Fibroblast of villous mesenchyme (primary cell): ENCODE data around the gene EMX2. TPM values are rescaled to one million over a fixed set of nuclear protein-coding genes. Genes with fewer than 3 reads are reported as not detected.

Experiments used
- DNase-seq: peaks from one replicate; pipeline ENCODE4 v3.0.0-alpha.2; 2010; ENCODE audit warnings: low read depth
- H3K4me3 ChIP-seq: 2 replicates; pipeline ENCODE4 v1.5.1; 2011; ENCODE audit warnings: low read depth, mild to moderate bottlenecking, low read length
- total RNA-seq: library from RNA; depleted of rRNA; stranded (reverse); fragments of >200 nt; gene quantifications from 2 replicates; pipeline ENCODE4 v1.2.3, GENCODE V29; 2012
- TF ChIP-seq, protein P1 (sequence below): IDR thresholded peaks from 2 replicates; pipeline ENCODE4 v1.5.1; 2012; ENCODE audit warnings: low read depth, mild to moderate bottlenecking, low read length; ENCODE audit not compliant: insufficient read depth

The EMX2 gene
- total RNA-seq, 1 donor = 10.8 TPM

DNA sequence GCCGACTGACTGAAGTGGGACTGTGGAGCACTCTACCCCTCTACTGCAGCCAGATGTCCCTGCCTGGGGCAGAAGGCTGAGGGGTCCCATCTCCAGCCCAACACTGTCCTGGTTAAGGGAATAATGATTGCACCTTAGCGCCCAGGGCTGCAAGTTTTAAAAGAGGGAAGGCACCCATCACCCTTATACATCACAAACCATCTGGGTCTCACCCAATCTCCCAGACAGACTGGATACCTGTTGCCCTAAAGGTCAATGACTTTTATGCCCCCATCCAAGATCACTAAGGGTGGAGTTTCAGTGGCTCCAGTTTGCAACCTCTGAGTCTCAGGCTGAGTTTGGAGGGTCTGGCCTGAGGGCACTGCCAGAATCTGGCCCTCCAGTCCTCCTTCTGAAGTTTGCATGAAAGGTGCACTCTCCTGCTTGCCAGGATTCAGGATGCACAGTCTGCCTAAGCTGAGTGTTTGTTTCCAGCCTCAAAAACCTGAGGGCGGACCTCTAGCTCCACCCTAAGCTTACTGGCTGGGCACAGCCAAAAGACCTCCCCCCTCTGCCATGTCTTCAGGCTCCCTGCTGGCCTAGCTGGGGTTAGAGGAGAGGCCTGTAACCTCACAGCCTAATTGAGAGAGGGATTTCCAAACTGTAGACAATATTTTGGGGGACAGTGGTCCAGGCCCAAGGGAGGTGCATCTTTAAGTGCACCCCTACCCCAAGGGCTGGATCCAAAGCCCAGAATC lies 2.5 kb upstream of the EMX2 start:
- no peak for DNase-seq

DNA sequence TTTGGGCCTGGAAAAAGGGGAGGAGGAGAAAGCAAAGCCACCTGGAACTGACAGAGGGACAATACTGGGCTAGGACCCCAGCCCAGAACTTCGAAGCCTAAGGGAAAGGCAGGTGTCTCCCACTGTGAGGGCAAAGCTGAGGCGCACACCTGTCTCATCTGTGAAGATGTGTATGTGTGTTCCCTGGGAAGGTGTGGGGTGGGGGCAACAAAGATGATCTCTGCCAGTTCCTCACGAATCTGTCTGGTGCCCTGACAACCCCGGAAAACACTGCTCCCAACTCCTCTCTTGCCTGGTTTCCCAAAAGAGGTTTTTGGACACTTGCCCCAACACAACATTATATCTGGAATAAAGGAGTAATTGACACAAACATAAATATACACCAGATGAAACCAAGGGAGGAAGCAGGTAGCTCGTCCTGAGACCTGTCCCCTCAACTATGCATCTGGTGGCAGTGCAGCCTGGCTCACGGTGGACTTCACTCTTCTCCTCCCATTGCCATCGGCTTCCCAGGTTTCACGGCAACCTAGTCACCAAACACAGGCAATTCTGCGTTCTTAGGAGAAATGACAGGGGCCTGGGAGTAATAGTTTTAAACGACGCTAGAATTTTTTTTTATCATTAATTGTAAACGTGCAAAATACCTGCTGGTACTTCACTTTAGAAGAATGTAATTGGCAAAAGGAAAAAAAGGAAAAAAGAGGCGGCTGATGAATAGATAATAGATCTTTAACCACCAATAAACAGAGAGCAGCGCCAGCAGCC lies 1.7 kb upstream of the EMX2 start:
- peak overlapping the region; percentile 66 for H3K4me3 ChIP-seq
- TF ChIP-seq, protein P1, sequence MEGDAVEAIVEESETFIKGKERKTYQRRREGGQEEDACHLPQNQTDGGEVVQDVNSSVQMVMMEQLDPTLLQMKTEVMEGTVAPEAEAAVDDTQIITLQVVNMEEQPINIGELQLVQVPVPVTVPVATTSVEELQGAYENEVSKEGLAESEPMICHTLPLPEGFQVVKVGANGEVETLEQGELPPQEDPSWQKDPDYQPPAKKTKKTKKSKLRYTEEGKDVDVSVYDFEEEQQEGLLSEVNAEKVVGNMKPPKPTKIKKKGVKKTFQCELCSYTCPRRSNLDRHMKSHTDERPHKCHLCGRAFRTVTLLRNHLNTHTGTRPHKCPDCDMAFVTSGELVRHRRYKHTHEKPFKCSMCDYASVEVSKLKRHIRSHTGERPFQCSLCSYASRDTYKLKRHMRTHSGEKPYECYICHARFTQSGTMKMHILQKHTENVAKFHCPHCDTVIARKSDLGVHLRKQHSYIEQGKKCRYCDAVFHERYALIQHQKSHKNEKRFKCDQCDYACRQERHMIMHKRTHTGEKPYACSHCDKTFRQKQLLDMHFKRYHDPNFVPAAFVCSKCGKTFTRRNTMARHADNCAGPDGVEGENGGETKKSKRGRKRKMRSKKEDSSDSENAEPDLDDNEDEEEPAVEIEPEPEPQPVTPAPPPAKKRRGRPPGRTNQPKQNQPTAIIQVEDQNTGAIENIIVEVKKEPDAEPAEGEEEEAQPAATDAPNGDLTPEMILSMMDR = no peak
- no peak for DNase-seq

More for the DNA sequence above, 2.5 kb upstream of the EMX2 start:
- H3K4me3 ChIP-seq = peak overlapping the region; percentile 66
- TF ChIP-seq, protein P1 = no peak

DNA sequence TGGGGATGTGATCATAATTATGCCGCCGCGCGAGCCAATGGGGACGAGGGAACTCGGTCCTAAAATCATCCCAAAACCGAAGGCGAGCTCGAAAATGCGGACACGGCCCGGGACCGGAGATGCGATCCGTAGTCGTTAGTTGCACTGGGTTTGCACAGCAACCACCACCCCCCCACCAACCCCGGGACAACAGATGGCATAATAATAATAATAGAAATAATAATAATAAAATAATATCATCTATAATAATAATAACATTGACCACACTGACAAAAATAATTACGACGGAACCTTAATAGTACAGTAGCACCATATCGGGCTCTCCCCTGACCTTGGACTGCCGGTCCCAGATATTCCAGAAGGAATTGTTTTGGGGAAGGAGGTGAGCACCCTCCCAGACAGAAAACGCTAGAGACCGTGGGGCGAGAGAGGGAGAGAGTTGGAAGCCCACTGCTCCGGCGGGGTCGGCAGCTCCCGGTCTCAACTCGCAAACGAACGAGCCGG lies 1.1 kb upstream of the EMX2 start:
- H3K4me3 ChIP-seq = peak overlapping the region; percentile 66
- TF ChIP-seq, protein P1 = no peak
- peak; percentile 90 for DNase-seq

DNA sequence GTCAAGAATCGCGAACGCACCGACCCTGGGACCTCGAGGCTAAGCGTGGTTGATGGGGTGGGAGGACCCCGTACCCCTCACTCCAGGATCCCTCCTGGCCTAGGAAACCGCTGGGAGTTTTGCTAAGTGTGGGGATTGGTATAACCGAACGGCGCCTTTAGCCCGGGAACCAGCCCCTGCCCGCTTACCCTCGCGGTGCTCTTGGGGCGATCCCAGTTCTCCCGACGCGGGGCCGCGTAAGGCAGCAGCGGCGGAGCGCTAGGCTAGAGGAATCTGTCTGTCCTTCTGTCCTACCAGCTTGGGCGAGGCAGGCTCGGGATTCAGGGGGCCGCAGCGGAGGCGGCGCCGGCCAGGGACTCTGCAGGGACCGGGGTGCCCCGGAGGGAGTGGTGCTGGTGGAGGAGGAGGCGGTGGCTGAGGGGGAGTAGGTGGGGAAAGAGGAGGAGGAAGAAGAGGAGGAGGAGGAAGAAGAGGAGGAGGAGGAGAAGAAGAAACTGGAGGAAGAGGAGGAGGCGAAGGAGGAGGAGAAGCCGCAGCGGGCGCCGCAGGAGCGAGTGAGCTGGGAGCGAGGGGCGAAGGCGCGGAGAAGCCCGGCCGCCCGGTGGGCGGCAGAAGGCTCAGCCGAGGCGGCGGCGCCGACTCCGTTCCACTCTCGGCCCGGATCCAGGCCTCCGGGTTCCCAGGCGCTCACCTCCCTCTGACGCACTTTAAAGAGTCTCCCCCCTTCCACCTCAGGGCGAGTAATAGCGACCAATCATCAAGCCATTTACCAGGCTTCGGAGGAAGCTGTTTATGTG lies 439 bp upstream of the EMX2 start:
- TF ChIP-seq, protein P1 = no peak
- DNase-seq = peak; percentile 96
- H3K4me3 ChIP-seq = peak overlapping the region; percentile 66

DNA sequence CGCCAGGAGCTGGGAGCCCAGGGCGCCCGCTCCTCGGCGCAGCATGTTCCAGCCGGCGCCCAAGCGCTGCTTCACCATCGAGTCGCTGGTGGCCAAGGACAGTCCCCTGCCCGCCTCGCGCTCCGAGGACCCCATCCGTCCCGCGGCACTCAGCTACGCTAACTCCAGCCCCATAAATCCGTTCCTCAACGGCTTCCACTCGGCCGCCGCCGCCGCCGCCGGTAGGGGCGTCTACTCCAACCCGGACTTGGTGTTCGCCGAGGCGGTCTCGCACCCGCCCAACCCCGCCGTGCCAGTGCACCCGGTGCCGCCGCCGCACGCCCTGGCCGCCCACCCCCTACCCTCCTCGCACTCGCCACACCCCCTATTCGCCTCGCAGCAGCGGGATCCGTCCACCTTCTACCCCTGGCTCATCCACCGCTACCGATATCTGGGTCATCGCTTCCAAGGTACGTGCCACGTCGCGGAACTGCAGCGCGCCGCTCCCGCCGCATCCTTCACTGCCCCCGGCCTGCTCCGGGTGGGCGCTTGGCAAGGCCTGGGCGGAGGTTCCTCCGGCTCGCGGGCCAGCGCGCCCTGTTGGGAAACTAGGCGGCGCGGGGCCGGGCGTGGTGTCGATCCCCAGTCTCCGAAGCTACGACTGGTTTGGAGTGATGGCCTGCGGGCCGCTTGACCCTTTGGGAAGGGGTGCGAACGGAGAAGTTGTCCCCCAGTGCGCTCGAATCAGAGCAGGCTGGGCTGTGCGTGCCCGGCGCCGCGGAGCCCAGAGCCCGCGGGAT lies 868 bp downstream of the EMX2 start:
- peak overlapping the region; percentile 66 for H3K4me3 ChIP-seq
- peak; percentile 18 for DNase-seq
- TF ChIP-seq, protein P1 = no peak

DNA sequence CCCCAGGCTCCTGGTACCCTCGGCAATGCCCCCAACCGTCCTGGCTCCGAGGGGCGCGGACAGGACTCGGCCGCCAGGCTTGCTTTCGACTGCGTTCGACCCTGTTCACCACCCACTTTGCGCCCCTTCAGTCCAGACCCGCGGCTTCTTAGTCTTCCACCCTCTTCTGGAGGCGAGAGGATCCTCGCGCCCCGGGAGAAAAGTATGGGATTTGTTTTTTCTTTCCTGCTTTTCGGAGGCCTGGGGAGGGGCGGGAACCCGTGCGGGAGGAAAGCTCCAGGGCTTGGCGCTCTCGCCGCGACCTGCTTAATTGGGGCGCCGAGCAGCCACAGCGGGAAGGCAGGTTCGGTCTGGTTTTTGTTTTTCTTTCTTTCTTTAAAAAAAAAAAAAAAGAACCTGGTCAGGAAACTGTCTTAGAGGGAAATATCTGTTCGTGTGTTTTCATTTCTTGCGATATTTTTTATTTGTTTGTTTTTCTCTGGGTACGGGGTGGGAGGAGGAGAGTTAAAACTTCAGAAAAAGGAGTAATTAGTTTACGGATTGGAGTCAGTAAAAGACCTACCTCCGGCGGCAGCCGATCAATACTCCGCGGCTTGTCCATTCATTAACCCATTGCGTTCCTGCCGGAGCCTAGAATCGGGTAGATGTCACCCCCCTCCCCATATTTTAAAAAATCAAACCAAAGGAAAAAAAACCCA lies 1.6 kb downstream of the EMX2 start:
- H3K4me3 ChIP-seq = peak overlapping the region; percentile 66
- DNase-seq = no peak
- TF ChIP-seq, protein P1 = no peak
